Lung (tissue), 12 donors: ENCODE measurements around the gene PODXL. TPM values are rescaled to one million over a fixed set of nuclear protein-coding genes. Genes with fewer than 3 reads are reported as not detected.

Experiments used
- ATAC-seq: fragments of 200-7000 bp; cut with Tn5 transposase; one replicate; pipeline ENCODE4 v1.9.1; 2020; ENCODE audit warnings: moderate number of reproducible peaks; ENCODE audit not compliant: insufficient read depth, low FRiP score
- DNase-seq, 3 donors: peaks; one replicate each; pipeline ENCODE4 v3.0.0-alpha.2; 2013 to 2017
- H3K27ac ChIP-seq, 2 donors: one replicate each; pipeline ENCODE4 v1.5.1; 2013; ENCODE audit warnings: mild to moderate bottlenecking in 2 of 2, moderate library complexity in 2 of 2, control low read depth in 1 of 2, inconsistent platforms in 1 of 2, low read depth in 1 of 2, low read length in 1 of 2
- H3K27me3 ChIP-seq, 3 donors: one replicate each; pipeline ENCODE4 v1.5.1; 2013; ENCODE audit warnings: low read length in 2 of 3; ENCODE audit not compliant: control insufficient read depth in 3 of 3, insufficient read depth in 3 of 3
- H3K36me3 ChIP-seq, 4 donors: one replicate each; pipeline ENCODE4 v1.5.1; 2013; ENCODE audit warnings: low read length in 4 of 4, mild to moderate bottlenecking in 1 of 4, moderate library complexity in 1 of 4; ENCODE audit not compliant: control insufficient read depth in 4 of 4, insufficient read depth in 4 of 4
- H3K4me1 ChIP-seq, 5 donors: one replicate each; pipeline ENCODE4 v1.5.1; 2013; ENCODE audit warnings: low read length in 5 of 5, mild to moderate bottlenecking in 2 of 5, moderate library complexity in 1 of 5; ENCODE audit not compliant: control insufficient read depth in 5 of 5, insufficient read depth in 5 of 5
- H3K4me3 ChIP-seq: one replicate; pipeline ENCODE4 v1.5.1; 2013; ENCODE audit warnings: mild to moderate bottlenecking, control low read depth, moderate library complexity
- H3K9ac ChIP-seq, 2 donors: one replicate each; pipeline ENCODE4 v1.5.1; 2013; ENCODE audit warnings: low read length in 2 of 2, control low read depth in 1 of 2; ENCODE audit not compliant: insufficient read depth in 1 of 2
- H3K9me3 ChIP-seq, 4 donors: one replicate each; pipeline ENCODE4 v1.5.1; 2013; ENCODE audit warnings: low read length in 3 of 4, mild to moderate bottlenecking in 1 of 4, moderate library complexity in 1 of 4; ENCODE audit not compliant: control insufficient read depth in 4 of 4, insufficient read depth in 3 of 4
- WGBS, 2 donors: extraction: QIAGEN DNeasy Blood & Tissue Kit; methylation state at CpG; one replicate each; pipeline ENCODE4 v1.1.7; 2013; 5-methylcytosine and 5-hydroxymethylcytosine counted together
- polyA plus RNA-seq, 2 donors: library from polyadenylated mRNA; stranded (reverse); fragments of 200-250 nt; gene quantifications; one replicate each; pipeline ENCODE4 v1.2.1, GENCODE V29; 2013
- total RNA-seq, 2 donors: library from RNA; depleted of rRNA in 1 of 2; stranded (reverse); fragments of >200 nt in 1 of 2; gene quantifications; one replicate each; pipeline ENCODE4 v1.2.1, GENCODE V29; 2014 to 2021
- TF ChIP-seq, protein P1 (sequence below): IDR thresholded peaks from 2 replicates; pipeline ENCODE4 v1.5.1; 2012; ENCODE audit warnings: mild to moderate bottlenecking; ENCODE audit errors: control extremely low read depth, extremely low read depth
- donor health status: control.
- donor health status: control.
- donor health status: Bipolar disorder and iron deficiency.
- donor health status: healthy.
- donor health status: DM: yes; HTN: yes; CAD: no.

Gene PODXL
- total and polyA plus RNA-seq, 4 donors: 24.3 to 133 (median 57.6) TPM

- H3K9me3 ChIP-seq: no peaks in the 10 kb centered on the region
- WGBS, 2 donors: 79 to 82% methylated on average over 10 of the region's 10 CpGs
- H3K27ac ChIP-seq: peak overlapping the region in 1 of 2 donors; percentile 26
- peaks cover 0 to 3% (median 0%) of the 10 kb centered on the region in 3 donors for H3K27me3 ChIP-seq
- no peak overlapping the region for H3K9ac ChIP-seq
- no peak overlapping the region for H3K4me3 ChIP-seq
- TF ChIP-seq, protein P1, sequence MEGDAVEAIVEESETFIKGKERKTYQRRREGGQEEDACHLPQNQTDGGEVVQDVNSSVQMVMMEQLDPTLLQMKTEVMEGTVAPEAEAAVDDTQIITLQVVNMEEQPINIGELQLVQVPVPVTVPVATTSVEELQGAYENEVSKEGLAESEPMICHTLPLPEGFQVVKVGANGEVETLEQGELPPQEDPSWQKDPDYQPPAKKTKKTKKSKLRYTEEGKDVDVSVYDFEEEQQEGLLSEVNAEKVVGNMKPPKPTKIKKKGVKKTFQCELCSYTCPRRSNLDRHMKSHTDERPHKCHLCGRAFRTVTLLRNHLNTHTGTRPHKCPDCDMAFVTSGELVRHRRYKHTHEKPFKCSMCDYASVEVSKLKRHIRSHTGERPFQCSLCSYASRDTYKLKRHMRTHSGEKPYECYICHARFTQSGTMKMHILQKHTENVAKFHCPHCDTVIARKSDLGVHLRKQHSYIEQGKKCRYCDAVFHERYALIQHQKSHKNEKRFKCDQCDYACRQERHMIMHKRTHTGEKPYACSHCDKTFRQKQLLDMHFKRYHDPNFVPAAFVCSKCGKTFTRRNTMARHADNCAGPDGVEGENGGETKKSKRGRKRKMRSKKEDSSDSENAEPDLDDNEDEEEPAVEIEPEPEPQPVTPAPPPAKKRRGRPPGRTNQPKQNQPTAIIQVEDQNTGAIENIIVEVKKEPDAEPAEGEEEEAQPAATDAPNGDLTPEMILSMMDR: no peak
- peaks cover 0 to 22% (median 0%) of the 10 kb centered on the region in 4 donors for H3K36me3 ChIP-seq
- ATAC-seq (no peak), DNase-seq (no peak)
- peaks cover 0 to 8% (median 0%) of the 10 kb centered on the region in 5 donors for H3K4me1 ChIP-seq
Observed at GRCh38 chr7:131508754-131509486, 47.5 kb downstream of the PODXL start.

DNA sequence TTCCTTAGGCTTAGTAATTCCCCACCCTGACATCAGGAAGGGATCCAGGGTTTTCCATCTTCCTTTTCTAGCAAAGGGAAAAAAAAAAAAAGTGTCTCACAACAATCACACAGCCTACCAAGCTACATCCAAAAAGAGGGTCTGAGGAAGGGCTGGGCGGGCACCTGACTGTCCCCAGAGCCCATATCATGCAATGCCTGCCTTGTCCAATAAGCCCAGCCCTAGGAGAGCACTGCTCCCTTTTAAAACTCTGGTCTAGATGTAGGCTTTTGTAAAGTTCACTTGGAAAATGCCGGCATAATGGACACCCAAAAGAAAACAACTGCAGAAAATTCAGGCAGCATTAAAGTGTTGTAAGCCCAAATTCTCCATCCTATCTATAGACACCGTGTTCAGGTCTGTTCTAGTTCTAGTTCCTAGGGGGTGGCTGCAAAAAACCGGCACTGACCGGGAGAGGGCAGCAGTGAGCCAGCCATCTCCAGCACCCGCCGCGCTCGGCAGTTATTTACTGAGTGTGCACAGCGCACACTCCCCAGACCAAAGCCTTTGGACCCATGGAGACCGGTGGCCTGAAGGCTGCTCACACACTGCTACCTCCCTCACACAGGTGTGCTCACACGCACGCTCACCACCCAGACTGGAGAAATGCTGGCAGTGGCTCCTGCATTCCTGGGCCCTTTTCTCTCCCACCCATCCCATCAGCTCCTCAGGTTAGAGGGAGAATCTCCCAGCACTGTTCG is 48.7 kb downstream of the PODXL start:
- no peak overlapping the region for H3K4me3 ChIP-seq
- H3K27me3 ChIP-seq: peaks cover 0 to 3% (median 0%) of the 10 kb centered on the region in 3 donors
- H3K27ac ChIP-seq: peak overlapping the region in 1 of 2 donors; percentile 8
- H3K36me3 ChIP-seq: peaks cover 0 to 25% (median 0%) of the 10 kb centered on the region in 4 donors
- H3K9me3 ChIP-seq: no peaks in the 10 kb centered on the region
- H3K9ac ChIP-seq: no peak overlapping the region
- ATAC-seq: peak; percentile 79
- TF ChIP-seq, protein P1: peak; percentile 73
- 21 to 32% methylated on average over 14 of the region's 14 CpGs for WGBS, 2 donors
- peaks cover 3 to 10% (median 7%) of the 10 kb centered on the region in 5 donors for H3K4me1 ChIP-seq
- DNase-seq: peak; percentile 68 to 79 (median 77)

GRCh38 chr7:131506597-131506996 is 49.8 kb downstream of the PODXL start:
- no peak for ATAC-seq
- Histone ChIP-seq H3K4me1 (peaks cover 3 to 9% (median 7%) of the 10 kb centered on the region in 5 donors), H3K27ac (no peak overlapping the region), H3K27me3 (peaks cover 0 to 3% (median 0%) of the 10 kb centered on the region in 3 donors), H3K9me3 (no peaks in the 10 kb centered on the region), H3K4me3 (no peak overlapping the region), H3K36me3 (peaks cover 0 to 28% (median 0%) of the 10 kb centered on the region in 4 donors), H3K9ac (no peak overlapping the region)
- no peak for DNase-seq
- 87 to 88% methylated on average over 18 of the region's 18 CpGs for WGBS, 2 donors
- TF ChIP-seq, protein P1: no peak
